Measurements from ENCODE around the gene HEXIM1.

Gene HEXIM1

DNA sequence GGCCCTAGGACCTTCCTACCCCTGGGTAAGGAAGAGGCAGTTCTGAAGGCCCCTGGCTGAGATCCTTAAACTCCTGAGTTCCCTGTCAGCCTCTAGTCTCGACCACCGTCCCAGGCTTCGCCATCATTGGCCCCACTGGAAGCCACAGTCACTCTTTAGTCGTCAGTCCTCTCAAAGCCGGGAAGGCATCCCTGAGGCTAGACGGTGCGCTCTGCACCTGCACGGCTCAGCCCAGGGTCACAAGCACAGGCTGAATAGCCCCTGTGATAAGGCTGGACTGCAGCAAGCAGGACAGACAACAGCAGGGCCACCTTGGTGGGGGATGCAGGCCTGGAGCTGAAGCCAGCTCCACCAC is 3.3 kb upstream of the HEXIM1 start:
- H3K4me3 ChIP-seq: peak overlapping the region; percentile 65
- H3K27me3 ChIP-seq: no peaks in the 10 kb centered on the region
- peaks cover 50% of the 10 kb centered on the region for H3K4me1 ChIP-seq
- H3K27ac ChIP-seq: peak overlapping the region; percentile 86
- H3K9ac ChIP-seq: peak overlapping the region; percentile 80
- peaks cover 15% of the 10 kb centered on the region for H4K20me1 ChIP-seq
- no peak for TF ChIP-seq Cebpa-rat (IDR thresholded peaks at IDR 0.05)
- no peaks in the 10 kb centered on the region for H3K9me3 ChIP-seq
- peak overlapping the region; percentile 98 for H3K4me2 ChIP-seq
- no peaks in the 10 kb centered on the region for H3K36me3 ChIP-seq

DNA sequence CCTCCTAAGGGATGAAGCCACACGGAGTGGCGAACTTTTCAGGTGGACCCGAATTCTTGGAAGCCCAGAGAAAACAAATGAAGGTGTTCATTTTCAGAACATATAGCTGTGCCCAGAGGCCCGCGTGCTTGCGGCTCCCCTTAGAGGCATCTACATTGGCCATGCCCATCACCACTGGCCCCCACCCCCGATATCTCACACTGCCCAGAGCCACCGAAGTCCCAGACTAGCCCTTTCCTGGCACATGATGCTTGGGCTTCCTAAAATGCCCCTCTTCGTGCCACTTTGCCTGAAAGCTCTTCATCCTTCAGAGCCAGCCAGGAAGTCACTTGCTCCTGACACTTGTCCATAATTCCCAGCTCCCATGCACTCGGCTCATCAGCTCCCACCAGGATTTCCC is 2.1 kb upstream of the HEXIM1 start:
- no peak overlapping the region for H3K27ac ChIP-seq
- H3K27me3 ChIP-seq: no peaks in the 10 kb centered on the region
- peaks cover 57% of the 10 kb centered on the region for H3K4me1 ChIP-seq
- H4K20me1 ChIP-seq: peaks cover 27% of the 10 kb centered on the region
- H3K4me2 ChIP-seq: peak overlapping the region; percentile 98
- H3K9ac ChIP-seq: 0 out of 2 replicates have a peak overlapping the region, but pooled peaks have one; percentile 94
- no peaks in the 10 kb centered on the region for H3K36me3 ChIP-seq
- TF ChIP-seq Cebpa-rat (IDR thresholded peaks at IDR 0.05): no peak
- H3K4me3 ChIP-seq: no peak overlapping the region
- H3K9me3 ChIP-seq: no peaks in the 10 kb centered on the region

DNA sequence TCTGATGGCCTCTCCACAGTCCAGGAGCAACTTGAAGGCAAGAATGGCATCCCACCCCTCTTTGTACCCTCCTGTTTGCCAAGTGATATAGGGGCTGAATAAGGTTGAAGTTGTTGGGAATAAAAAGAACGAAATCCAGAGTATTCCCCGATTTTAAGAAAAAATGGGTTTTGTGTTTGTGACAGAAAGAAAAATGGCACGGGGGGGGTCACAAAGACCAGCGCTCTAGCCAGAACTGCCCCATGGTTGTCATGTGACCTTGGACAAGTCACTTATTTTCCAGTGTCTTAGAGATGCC is 1.7 kb upstream of the HEXIM1 start:
- H3K4me2 ChIP-seq: peak overlapping the region; percentile 98
- H3K9ac ChIP-seq: peak overlapping the region; percentile 94
- H3K4me1 ChIP-seq: peaks cover 61% of the 10 kb centered on the region
- TF ChIP-seq Cebpa-rat (IDR thresholded peaks at IDR 0.05): no peak
- peaks cover 30% of the 10 kb centered on the region for H4K20me1 ChIP-seq
- H3K36me3 ChIP-seq: no peaks in the 10 kb centered on the region
- H3K27ac ChIP-seq: peak overlapping the region; percentile 99
- peak overlapping the region; percentile 68 for H3K4me3 ChIP-seq
- H3K9me3 ChIP-seq: no peaks in the 10 kb centered on the region
- H3K27me3 ChIP-seq: no peaks in the 10 kb centered on the region

DNA sequence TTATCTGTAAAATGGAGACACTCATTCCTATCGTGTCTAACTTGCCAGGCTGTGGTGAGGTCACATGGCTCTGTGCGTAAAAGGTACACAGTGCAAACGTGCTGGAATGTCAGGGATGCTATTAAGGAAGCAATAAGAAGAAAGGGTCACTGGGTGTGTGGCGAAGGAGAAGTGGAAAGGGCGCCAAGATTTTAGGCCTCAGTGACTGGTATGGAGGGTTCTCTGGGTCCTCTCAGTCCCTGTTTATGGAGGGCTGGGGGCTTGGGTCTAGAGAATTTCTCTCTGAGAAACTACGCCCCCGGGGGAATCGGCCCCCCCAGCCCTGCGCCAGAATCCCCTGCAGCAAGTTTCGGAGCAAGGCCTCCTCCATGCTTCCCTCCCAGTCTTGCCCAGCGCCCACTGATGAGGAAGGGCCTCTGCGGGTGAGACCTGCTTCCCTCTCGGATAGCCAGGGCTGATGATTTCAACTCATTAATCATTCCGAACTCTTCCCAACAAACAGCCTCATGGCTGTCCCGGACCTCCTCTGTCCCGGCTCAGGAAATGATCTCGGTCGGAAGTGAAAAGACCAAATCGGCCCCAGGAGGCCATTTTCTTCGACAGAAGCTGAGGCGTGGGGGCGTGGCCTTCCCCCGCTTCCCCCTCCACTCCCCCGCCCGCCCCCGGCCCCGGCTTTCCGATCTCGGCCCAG is 1.2 kb upstream of the HEXIM1 start:
- H3K9ac ChIP-seq: peak overlapping the region; percentile 94
- H3K4me1 ChIP-seq: peaks cover 65% of the 10 kb centered on the region
- no peaks in the 10 kb centered on the region for H3K27me3 ChIP-seq
- no peak for TF ChIP-seq Cebpa-rat (IDR thresholded peaks at IDR 0.05)
- peak overlapping the region; percentile 98 for H3K4me2 ChIP-seq
- peak overlapping the region; percentile 99 for H3K27ac ChIP-seq
- H3K36me3 ChIP-seq: no peaks in the 10 kb centered on the region
- no peaks in the 10 kb centered on the region for H3K9me3 ChIP-seq
- peak overlapping the region; percentile 68 for H3K4me3 ChIP-seq
- H4K20me1 ChIP-seq: peaks cover 34% of the 10 kb centered on the region

DNA sequence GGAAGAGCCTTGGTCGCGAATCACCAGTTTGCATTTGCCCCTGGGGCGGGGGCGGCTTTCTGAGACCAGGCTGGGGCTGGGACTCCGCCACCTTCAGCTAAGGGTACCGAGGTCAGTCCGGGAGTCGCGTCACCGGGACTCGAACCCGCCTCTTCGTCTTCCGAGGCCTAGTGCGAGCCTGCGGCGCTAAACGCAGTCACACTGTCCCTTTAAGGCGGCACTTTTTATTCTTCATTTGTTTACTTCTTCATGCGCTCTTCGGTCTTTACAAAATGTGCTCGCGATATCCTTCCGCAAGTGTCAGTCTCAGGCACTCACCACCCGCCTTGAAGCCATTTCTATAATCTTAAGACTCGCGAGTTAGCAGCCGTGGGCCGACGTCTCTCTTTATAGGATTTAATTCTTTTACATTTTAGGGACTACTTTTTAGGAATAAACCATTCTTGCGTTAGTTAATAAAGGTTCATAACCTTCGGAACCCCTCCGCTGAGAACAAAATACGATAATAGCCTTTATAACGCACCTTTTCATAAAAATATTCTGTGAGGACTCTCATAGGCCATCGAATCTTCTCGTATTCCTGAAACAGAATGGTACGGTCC is 593 bp upstream of the HEXIM1 start:
- Histone ChIP-seq H3K27ac (peak overlapping the region; percentile 99), H3K9ac (peak overlapping the region; percentile 94), H3K9me3 (no peaks in the 10 kb centered on the region), H3K27me3 (no peaks in the 10 kb centered on the region), H3K4me2 (peak overlapping the region; percentile 98), H4K20me1 (peaks cover 34% of the 10 kb centered on the region), H3K4me1 (peaks cover 62% of the 10 kb centered on the region), H3K36me3 (no peaks in the 10 kb centered on the region), H3K4me3 (peak overlapping the region; percentile 68)
- TF ChIP-seq Cebpa-rat (IDR thresholded peaks at IDR 0.05): no peak

DNA sequence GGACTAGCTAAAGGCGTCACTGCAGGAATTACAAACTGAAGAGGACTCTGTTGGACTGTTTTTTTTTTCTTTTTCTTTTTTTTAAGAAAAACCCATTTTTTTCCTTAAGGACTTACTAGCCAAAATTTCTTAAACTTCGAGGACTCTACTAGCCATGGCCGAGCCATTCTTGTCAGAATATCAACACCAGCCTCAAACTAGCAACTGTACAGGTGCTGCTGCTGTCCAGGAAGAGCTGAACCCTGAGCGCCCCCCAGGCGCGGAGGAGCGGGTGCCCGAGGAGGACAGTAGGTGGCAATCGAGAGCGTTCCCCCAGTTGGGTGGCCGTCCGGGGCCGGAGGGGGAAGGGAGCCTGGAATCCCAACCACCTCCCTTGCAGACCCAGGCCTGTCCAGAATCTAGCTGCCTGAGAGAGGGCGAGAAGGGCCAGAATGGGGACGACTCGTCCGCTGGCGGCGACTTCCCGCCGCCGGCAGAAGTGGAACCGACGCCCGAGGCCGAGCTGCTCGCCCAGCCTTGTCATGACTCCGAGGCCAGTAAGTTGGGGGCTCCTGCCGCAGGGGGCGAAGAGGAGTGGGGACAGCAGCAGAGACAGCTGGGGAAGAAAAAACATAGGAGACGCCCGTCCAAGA is 878 bp downstream of the HEXIM1 start:
- H3K36me3 ChIP-seq: no peaks in the 10 kb centered on the region
- H3K4me3 ChIP-seq: peak overlapping the region; percentile 83
- peak overlapping the region; percentile 95 for H3K4me2 ChIP-seq
- peak overlapping the region; percentile 85 for H3K9ac ChIP-seq
- H3K27me3 ChIP-seq: no peaks in the 10 kb centered on the region
- TF ChIP-seq Cebpa-rat (IDR thresholded peaks at IDR 0.05): no peak
- H3K9me3 ChIP-seq: no peaks in the 10 kb centered on the region
- peak overlapping the region; percentile 79 for H3K27ac ChIP-seq
- peaks cover 47% of the 10 kb centered on the region for H3K4me1 ChIP-seq
- H4K20me1 ChIP-seq: peaks cover 34% of the 10 kb centered on the region

DNA sequence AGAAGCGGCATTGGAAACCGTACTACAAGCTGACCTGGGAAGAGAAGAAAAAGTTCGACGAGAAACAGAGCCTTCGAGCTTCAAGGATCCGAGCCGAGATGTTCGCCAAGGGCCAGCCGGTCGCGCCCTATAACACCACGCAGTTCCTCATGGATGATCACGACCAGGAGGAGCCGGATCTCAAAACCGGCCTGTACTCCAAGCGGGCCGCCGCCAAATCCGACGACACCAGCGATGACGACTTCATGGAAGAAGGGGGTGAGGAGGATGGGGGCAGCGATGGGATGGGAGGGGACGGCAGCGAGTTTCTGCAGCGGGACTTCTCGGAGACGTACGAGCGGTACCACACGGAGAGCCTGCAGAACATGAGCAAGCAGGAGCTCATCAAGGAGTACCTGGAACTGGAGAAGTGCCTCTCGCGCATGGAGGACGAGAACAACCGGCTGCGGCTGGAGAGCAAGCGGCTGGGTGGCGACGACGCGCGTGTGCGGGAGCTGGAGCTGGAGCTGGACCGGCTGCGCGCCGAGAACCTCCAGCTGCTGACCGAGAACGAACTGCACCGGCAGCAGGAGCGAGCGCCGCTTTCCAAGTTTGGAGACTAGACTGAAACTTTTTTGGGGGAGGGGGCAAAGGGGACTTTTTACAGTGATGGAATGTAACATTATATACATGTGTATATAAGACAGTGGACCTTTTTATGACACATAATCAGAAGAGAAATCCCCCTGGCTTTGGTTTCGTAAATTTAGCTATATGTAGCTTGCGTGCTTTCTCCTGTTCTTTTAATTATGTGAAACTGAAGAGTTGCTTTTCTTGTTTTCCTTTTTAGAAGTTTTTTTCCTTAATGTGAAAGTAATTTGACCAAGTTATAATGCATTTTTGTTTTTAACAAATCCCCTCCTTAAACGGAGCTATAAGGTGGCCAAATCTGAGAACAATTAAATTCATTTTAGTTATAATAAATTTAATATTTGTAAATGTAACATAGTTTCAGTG is 1.7 kb downstream of the HEXIM1 start:
- H3K27me3 ChIP-seq: no peaks in the 10 kb centered on the region
- H3K9ac ChIP-seq: peak overlapping the region; percentile 85
- no peak for TF ChIP-seq Cebpa-rat (IDR thresholded peaks at IDR 0.05)
- H3K36me3 ChIP-seq: no peaks in the 10 kb centered on the region
- H4K20me1 ChIP-seq: peaks cover 34% of the 10 kb centered on the region
- peak overlapping the region; percentile 79 for H3K27ac ChIP-seq
- peaks cover 39% of the 10 kb centered on the region for H3K4me1 ChIP-seq
- H3K4me2 ChIP-seq: peak overlapping the region; percentile 95
- no peaks in the 10 kb centered on the region for H3K9me3 ChIP-seq
- H3K4me3 ChIP-seq: peak overlapping the region; percentile 83

DNA sequence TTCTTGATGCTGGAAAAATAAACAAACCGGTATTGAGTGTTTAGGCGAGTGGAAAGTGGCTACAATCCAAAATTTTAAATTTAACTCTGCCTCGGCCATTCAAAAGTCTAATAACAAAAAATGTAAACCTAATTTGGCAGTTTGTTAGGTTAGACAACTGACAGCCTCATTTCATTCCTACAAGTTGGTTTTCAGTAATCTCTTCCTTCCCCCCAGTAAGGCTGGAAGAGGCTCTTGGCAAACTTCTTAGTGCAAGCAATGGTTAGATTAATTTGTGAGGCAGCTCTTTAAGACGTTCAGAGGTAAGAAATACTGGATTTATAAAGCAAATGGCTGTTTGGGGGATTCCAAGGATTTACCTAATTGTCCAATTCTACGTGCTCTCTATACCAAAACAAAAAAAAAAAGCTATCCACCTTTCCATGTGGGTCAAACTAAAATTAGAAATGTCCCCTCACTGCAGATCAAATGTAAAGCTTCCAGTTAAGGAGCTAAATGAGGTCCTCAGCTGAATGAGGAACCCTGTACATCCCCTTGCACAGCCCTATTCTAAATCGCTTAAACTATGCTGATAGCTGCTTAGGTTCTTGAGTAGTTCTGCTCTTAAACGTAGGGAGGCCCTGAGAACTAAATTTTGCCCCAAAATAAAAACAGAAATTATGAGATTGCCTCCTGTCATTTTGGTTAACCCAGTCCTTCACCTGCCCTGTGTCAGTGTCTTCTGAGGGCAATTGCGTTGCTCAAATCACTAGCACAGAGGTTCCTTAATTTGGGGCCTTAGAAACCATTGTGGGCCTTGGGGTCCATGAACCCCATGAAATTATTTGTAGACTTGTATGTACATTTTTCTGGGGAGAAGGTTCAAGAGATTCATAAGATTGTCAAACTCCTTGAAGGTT is 2.9 kb downstream of the HEXIM1 start:
- Histone ChIP-seq H3K4me1 (peaks cover 39% of the 10 kb centered on the region), H3K9me3 (no peaks in the 10 kb centered on the region), H3K4me3 (peak overlapping the region; percentile 83), H3K4me2 (peak overlapping the region; percentile 95), H3K27me3 (no peaks in the 10 kb centered on the region), H4K20me1 (peaks cover 34% of the 10 kb centered on the region), H3K36me3 (no peaks in the 10 kb centered on the region), H3K27ac (no peak overlapping the region), H3K9ac (peak overlapping the region; percentile 85)
- no peak for TF ChIP-seq Cebpa-rat (IDR thresholded peaks at IDR 0.05)

DNA sequence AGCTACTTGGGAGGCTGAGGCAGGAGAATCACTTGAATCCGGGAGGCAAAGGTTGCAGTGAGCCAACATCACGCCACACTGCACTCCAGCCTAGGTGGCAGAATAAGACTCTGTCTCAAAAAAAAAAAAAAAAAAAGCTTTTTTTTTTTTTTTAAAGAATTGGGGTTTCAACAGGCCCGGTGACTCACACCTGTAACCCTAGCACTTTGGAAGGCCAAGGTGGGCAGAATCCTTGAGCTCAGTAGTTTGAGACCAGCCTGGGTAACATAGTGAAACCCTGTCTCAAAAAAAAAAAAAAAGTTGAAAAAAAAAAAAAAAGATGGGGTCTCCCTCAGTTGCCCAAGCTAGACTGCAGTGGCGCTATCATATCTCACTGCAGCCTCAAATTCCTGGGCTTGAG is 6.8 kb downstream of the HEXIM1 start:
- peaks cover 19% of the 10 kb centered on the region for H4K20me1 ChIP-seq
- no peaks in the 10 kb centered on the region for H3K27me3 ChIP-seq
- no peak overlapping the region for H3K9ac ChIP-seq
- no peak overlapping the region for H3K27ac ChIP-seq
- H3K9me3 ChIP-seq: no peaks in the 10 kb centered on the region
- no peak overlapping the region for H3K4me2 ChIP-seq
- no peaks in the 10 kb centered on the region for H3K36me3 ChIP-seq
- H3K4me1 ChIP-seq: peaks cover 55% of the 10 kb centered on the region
- TF ChIP-seq Cebpa-rat (IDR thresholded peaks at IDR 0.05): no peak
- no peak overlapping the region for H3K4me3 ChIP-seq

All from BLaER1 (cell line).